ENCODE data around the gene EMC9.

The EMC9 gene

DNA sequence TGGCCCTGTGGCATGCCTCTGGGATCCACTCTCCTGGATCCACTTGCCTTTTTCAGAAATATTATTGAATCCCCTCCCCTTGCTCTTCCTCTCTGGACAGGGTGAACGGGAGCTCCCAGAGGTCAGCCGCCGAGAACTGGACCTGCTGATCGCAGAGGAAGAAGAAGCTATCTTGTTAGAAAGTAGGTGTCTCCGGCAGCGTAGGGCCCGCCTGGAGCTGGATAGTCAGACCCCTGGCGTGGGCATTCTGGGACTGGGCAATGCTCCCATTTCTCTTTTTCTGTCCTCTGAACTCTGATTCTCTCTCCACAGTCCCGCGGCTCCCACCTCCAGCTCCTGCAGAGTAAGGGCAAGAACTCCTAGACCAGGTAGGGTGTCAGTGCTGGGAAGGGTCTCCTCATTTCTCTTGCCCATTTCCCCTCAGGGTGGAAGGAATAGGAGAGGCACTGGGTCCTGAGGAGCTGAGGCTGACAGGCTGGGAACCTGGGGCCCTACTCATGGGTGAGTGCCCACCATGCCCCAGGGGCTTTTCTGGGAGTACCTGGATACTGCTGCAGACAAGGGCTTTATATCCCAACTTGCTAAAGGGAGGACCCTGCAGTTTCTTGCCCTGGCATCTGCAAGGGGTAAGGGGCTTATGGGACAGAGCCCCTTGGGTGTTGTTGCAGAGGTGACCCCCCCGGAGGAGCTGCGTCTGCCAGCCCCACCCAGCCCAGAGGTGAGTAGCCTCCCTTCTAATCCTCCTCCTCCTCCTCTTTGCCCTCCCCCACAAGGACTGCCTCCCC, 35.8 kb upstream of the EMC9 start:
- FAIRE-seq: no peak

DNA sequence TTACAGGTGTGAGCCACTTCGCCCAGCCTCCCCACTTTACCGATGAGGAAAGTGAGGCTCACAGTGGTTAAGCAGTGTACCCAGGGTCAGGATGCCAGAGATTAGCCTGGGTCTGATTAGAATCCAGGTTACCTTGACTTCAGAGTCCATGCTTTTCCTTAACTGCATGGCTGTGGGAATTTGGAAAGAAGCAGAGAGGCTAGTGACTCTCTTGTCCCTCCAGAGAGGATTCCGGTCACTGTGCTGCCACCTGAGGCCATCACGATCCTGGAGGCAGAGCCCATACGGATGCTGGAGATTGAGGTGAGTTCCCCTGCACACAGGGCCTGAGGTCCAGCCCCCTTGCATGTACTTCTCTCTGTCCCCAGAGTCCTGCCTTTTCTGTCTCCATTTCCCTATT, 35.2 kb upstream of the EMC9 start:
- FAIRE-seq: no peak

DNA sequence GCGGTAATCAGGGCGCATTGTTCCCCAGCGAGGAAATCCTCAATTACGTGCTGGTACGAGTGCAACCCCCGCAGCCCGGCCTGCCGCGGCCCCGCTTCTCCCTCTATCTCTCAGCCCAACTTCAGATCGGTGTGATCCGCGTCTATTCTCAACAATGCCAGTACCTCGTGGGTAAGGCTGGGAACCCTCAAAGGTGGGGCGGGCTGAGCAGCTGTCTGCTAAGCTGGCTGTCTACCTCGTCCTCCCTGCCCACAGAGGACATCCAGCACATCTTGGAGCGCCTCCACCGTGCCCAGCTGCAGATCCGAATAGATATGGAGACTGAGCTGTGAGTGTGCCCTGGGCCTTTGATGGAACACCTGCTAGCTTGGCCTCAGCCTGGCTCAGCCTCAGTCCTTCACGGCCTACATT, 31.5 kb upstream of the EMC9 start:
- FAIRE-seq: no peak

DNA sequence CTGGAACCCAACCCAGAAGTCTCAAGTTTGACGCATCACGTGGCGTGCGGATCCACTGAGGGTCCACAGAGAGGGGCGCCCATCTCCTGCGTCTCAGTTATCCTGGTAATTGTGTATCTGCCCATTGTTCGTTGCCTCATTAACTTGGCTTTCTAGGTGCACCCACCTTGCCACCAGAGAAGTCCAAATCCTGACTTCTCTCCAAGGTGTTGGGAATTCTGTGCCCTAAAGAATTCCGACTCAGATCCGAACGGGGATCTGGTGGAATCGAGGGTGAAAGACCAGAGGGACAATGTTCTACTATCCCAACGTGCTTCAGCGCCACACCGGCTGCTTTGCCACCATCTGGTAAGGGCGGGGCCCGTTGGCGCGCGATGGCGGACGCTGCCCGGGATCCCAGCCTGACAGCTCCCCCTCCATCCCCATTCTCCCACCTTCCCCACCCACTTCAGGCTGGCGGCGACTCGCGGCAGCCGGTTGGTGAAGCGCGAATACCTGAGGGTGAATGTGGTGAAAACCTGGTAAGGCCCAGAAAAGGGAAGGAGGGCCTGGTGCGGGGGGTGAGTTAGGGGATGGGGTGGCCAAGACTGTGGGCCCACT, 31.0 kb upstream of the EMC9 start:
- FAIRE-seq: no peak

DNA sequence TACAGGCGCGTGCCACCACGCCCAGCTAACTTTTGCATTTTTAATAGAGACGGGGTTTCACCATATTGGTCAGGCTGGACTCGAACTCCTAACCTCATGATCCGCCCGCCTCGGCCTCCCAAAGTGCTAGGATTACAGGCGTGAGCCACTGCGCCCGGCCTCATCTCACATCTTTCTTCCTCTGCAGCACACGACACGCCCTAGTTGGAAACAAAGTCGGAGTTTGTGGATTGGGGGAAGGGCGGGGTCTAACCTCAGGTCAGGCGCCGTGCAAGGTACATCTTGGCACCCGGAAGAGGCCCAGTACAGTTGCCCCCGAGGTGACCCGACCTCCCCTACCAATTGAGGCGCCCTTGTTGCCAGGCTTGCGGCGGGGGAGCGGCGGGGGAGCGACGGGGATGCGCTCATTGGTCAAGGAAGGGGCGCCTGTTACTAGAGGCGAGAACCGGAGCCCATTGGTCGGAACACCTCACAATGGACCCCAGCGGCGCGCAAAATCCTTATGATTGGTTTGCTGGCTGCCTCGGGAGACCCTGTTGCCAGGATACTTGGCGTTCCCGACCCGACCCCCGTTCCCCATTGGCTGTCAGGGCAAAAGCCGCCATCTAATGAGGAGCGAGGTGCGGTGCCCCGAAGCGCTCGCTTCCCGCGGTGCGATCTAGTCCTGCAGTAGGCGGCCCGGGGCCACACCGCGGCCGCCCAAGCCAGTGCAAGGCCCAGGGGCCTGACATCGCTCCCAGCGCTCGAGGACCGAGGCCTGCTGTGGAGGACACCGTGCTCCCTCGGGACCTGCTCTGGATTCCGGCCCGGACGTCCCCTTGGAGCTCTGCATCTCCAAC, 30.2 kb upstream of the EMC9 start, which contains the start of gene REC8:
Gene REC8 (plus strand): TSS at position 659 of the 839 bp plus-strand sequence. CDS start 473 bp downstream, outside the sequence.
- FAIRE-seq: no peak

DNA sequence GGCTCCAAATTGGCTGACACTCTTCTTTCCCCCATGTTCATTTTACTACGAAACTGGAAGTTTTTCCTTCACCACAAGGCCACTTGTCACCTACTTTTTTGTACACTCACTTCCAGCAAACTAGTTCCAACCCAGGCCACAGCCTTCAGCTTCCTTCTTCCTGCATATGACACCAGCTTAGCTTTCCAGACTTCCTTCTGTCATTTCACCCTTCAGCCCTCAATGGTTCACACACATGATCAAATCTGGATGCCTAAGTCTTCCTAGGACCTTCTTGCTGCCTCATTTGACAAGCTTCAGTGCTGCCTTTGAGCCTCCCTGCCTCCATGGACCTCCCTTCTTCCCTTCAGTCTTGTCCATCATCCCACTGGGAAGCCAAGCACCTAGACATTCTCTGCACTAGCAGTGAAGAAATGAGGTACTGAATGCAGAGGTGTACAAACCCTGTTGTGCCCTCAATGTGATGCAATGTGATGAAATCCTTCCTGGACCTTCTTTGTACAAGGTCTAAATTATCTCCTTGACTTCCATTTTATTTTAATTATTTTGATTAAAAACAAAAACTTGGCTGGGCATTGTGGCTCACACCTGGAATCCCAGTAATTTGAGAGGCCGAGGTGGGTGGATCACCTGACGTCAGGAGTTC, 26.2 kb upstream of the EMC9 start:
- no peak for FAIRE-seq

DNA sequence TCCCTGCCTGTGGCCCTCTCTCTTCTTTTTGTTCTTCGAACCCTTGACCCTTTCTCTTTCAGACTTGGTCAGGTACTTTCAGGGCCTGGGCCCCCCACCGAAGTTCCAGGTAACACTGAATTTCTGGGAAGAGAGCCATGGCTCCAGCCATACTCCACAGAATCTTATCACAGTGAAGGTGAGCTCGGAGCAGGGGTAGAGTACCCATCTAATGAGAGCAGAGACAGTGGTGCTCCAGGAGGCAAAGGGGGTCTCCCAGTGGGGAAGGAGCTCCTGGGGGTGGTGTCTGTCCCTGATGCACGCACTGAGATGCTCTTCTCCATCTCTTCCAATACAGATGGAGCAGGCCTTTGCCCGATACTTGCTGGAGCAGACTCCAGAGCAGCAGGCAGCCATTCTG, 24.4 kb upstream of the EMC9 start:
- FAIRE-seq: no peak

DNA sequence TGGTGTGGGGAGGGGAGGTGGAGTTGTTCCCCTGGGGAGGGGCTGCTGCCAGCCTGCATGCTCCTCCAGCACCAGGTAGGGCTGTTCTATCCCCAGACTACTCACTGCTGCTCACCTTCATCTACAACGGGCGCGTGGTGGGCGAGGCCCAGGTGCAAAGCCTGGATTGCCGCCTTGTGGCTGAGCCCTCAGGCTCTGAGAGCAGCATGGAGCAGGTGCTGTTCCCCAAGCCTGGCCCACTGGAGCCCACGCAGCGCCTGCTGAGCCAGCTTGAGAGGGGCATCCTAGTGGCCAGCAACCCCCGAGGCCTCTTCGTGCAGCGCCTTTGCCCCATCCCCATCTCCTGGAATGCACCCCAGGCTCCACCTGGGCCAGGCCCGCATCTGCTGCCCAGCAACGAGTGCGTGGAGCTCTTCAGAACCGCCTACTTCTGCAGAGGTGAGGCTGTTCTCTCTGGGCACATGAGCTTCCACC, 23.2 kb upstream of the EMC9 start:
- no peak for FAIRE-seq

DNA sequence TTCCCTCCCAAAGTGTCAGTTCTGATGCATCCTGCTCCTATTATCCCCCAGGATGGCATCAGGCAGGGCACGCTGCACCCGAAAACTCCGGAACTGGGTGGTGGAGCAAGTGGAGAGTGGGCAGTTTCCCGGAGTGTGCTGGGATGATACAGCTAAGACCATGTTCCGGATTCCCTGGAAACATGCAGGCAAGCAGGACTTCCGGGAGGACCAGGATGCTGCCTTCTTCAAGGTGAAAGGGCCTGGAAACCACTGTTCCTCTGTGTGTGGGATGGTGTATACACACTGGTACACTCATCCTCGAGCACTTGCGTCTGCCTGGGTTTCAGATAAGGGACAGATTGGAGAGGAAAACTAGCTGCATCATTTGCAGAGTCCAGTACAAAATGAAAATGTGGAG, 20.7 kb upstream of the EMC9 start:
- FAIRE-seq: no peak

DNA sequence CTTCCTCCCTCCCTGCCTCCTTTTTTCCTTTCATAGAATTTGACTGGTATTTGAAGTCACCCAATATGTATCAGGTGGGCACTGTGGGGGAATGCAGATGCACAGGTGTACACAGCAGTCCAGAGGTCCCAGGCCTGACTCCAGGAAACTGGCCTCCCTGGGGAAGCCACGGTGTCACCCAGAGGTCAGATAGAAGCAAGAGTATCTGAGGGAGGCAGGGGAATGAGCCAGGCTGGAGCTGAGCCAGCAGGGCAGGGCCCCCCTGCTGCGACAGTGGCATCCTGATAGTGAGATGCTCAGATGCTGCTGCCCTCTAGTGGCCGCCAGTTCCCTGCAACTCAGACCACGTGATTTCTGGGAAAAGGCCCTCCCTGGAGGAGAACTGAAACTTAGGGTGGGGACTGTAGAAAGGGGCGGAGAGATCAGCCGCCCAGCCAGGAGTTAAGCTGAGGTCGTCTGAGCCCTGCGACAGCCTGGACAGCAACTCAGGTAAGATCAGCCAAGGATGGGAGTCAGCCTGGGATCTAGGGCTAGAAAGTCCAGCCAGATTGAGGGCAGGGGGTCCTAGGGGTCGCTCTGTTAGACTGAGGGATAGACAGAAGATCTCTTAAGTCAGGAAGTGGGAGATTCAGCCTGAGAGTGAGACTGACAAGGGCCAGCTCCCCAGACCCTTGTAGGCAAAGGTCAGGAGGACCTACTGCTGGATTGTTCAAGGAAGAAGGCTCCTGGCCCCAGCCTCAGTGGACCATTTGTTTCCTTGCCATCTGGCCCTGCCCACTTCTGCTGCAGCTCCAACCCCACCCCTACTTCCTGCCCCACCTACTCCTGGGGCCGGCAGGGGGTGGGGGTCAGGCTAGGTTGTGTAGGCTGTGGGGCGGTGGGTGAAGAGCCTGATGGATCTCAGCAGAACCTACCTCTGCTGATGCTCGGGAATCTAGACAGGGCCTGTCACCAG, 19.7 kb upstream of the EMC9 start, which contains the start of gene IRF9:
Gene IRF9 (plus strand): TSS at position 416 of the 955 bp plus-strand sequence. CDS start 880 bp downstream, outside the sequence.
- FAIRE-seq: no peak

DNA sequence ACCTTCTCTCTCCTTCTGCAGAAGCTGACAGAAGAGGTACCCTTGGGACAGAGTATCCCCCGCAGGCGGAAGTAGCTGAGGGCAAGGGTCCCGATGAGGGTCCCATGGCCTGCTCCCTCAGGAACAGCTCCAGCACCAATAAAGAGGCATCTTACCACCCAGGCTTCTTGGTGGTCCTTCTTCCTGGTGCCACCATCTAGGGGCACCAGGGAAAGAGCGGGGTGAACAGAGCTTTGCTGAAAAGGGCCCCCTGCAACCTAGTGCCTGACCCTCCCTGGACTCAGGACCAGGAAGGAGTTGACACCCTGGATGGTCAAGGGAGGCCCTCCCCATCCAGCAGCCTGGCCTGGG, 19.1 kb upstream of the EMC9 start:
- no peak for FAIRE-seq

DNA sequence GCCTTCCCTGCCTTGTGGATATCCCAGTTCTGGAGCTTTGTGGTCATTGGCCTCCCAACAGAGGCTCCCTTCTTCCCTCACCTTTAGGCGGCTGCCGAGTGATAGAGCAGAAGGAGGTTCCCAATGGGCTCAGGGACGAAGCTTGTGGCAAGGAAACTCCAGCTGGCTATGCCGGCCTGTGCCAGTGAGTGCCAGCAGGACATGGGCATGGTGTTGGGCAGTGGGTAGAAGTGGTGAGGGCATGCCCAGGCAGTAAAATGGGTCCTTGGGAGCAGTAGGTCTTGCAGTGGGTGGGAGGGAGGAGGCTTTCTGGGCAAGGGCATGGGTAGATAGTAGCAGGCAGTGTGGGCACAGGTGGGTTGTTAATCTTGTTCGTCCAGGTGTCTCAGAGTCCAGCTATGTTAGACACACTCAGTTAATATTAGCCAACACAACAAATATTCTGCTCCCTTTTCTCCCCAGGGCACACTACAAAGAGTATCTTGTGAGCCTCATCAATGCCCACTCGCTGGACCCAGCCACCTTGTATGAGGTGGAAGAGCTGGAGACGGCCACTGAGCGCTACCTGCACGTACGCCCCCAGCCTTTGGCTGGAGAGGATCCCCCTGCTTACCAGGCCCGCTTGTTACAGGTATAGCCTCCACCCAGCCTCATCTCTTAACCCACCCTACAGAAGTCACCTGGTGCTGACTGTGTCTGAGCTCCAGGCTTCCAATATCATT, 18.5 kb upstream of the EMC9 start:
- FAIRE-seq: no peak

DNA sequence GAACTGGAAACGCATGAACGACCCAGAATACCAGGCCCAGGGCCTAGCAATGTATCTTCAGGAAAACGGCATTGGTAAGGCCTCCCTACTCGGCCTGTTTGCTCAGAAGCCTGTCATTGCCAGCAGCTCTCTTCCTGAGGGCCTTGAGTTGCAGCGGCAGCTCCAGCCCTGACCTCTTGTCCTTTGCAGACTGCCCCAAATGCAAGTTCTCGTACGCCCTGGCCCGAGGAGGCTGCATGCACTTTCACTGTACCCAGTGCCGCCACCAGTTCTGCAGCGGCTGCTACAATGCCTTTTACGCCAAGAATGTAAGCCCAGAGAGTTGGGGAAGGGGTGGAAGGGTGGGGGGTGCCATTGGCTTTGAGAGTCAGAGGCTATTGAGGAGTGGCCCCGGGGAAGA, 15.9 kb upstream of the EMC9 start:
- FAIRE-seq: no peak

DNA sequence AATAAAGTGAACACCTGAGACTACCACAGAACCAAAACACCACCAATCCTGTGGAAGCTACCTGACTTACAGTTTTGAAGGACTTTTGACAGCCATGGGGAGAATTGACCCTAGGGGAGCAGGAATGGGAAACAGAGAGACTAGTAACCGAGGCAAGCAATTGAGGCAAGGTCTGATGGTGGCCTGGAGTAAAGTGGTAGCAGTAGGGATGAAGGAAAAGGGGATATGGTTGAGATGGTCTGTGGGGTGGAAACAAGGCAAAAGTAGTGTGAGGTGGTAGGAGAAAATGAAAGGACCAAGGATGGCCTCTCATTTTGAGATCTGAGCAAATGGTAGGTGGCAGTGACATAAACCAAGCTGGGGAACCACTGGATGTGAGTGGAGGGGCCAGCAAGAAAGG, 15.4 kb upstream of the EMC9 start:
- no peak for FAIRE-seq

DNA sequence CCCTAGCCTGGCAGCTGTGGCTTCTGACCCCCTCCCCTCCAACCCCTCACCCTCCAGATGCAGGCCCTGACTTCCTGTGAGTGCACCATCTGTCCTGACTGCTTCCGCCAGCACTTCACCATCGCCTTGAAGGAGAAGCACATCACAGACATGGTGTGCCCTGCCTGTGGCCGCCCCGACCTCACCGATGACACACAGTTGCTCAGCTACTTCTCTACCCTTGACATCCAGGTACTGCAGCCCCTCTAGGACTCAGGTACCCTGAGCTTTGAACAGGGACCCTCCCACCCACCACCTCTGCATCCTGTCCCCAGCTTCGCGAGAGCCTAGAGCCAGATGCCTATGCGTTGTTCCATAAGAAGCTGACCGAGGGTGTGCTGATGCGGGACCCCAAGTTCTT, 13.7 kb upstream of the EMC9 start:
- no peak for FAIRE-seq

DNA sequence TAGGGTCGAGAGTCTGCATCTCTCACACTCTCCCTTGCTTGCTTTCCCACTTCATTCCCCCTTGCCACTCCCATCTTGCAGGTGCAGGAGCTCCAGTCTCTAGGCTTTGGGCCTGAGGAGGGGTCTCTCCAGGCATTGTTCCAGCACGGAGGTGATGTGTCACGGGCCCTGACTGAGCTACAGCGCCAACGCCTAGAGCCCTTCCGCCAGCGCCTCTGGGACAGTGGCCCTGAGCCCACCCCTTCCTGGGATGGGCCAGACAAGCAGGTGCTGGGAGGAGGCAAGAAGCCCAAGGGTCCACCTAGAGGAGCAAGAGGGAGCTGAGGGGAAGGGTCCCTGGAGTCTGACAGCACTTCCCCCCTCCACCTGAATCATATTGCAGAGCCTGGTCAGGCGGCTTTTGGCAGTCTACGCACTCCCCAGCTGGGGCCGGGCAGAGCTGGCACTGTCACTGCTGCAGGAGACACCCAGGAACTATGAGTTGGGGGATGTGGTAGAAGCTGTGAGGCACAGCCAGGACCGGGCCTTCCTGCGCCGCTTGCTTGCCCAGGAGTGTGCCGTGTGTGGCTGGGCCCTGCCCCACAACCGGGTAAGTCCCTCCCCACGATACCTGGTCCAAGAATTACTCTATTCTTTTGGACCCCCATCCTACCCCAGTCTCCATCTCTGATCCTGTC, 10.2 kb upstream of the EMC9 start:
- FAIRE-seq: no peak

DNA sequence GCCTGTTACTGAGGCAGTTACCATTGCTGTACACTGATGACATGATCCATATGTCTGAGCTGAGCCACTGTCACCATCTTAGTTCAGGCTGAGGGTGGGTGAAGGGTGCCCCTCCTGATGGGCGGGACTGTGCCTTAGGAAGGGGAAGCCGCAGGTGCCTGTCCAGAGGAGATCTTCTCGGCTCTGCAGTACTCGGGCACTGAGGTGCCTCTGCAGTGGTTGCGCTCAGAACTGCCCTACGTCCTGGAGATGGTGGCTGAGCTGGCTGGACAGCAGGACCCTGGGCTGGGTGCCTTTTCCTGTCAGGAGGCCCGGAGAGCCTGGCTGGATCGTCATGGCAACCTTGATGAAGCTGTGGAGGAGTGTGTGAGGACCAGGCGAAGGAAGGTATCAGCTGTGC, 9.6 kb upstream of the EMC9 start:
- no peak for FAIRE-seq

DNA sequence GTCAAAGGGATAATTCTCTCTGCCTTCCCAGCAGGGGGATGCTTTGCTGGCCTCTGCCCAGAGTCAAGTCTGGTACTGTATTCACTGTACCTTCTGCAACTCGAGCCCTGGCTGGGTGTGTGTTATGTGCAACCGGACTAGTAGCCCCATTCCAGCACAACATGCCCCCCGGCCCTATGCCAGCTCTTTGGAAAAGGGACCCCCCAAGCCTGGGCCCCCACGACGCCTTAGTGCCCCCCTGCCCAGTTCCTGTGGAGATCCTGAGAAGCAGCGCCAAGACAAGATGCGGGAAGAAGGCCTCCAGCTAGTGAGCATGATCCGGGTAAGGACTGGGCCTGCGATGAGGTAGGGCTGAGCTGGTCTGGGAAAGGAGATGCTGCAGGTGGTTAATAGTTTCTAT, 9.2 kb upstream of the EMC9 start:
- FAIRE-seq: no peak

DNA sequence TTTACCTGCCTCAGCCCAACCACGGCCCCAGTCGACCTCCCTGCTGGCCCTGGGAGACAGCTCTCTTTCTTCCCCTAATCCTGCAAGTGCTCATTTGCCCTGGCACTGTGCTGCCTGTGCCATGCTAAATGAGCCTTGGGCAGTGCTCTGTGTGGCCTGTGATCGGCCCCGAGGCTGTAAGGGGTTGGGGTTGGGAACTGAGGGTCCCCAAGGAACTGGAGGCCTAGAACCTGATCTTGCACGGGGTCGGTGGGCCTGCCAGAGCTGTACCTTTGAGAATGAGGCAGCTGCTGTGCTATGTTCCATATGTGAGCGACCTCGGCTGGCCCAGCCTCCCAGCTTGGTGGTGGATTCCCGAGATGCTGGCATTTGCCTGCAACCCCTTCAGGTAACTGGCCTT, 8.7 kb upstream of the EMC9 start:
- FAIRE-seq: no peak

DNA sequence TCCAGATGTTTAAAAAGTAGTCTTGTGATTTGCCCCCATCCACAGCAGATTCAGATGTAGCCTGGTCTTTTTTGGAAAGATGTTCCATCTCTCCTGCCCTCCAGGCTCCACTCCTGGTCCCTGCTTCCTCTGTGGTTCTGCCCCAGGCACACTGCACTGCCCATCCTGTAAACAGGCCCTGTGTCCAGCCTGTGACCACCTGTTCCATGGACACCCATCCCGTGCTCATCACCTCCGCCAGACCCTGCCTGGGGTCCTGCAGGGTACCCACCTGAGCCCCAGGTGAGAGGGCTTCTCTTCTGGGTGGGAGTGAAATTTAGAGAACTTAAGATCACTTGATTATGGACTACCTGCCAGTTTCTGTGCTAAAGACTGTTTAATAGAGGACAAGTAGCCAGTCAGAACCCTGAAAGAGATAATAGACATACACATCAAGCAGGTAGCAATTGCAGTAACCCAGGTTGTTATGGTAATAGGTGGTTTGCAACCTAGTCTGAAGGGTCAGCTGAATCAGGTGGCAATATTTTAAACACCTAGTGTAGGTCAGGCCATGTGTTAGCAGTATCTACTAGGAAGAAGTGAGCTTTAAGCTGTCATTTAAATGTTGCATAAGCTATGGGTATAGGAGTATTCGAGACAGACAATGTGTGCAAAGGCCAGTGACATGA, 8.0 kb upstream of the EMC9 start:
- no peak for FAIRE-seq
